HL-60 (cell line): Measurements from ENCODE around the gene SLC49A4.

ENCODE experiments used
- GABPA ChIP-seq: IDR thresholded peaks from 2 replicates; pipeline ENCODE4 v1.6.1; 2012; ENCODE audit warnings: low read depth
- POLR2AphosphoS5 ChIP-seq: IDR thresholded peaks from 2 replicates; pipeline ENCODE4 v1.6.1; 2012; ENCODE audit warnings: low read depth
- REST ChIP-seq: IDR thresholded peaks from 2 replicates; pipeline ENCODE4 v1.6.1; 2012; ENCODE audit warnings: low read depth; ENCODE audit not compliant: insufficient replicate concordance
- SPI1 ChIP-seq: IDR thresholded peaks from 2 replicates; pipeline ENCODE4 v1.6.1; 2012; ENCODE audit warnings: low read depth, mild to moderate bottlenecking, borderline replicate concordance
- TF ChIP-seq, protein P1 (sequence below): IDR thresholded peaks from one replicate; pipeline ENCODE4 v1.5.1; 2011; ENCODE audit warnings: low read length, control low read depth, inconsistent platforms; ENCODE audit not compliant: insufficient read depth

DNA sequence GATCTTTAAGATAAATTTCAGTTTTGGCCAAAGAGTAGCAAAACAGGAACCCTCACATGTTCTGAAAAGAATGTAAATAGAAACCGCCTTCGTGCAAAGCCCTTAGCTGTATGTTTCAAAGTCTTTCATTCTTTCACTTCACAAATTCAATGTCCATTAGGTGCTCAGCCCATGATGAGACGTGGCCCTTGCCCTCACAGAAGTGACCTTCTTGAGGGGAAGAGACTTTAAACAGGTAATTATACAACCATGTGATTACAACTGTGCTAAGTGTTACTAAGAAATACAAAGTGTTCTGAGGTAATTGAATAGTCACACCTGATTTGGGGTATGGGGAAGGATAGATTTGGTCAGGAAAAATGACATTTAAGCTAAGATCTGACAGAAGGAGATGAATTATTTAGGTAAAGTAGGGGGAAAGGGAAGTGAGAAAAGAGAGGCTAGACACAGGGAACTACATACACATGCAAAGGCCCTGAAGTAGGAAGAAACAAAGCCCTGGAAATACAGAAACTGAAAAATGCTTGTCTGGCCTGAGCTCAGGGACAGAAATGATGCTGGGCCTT is 20.8 kb upstream of the SLC49A4 start:
- TF ChIP-seq, protein P1, sequence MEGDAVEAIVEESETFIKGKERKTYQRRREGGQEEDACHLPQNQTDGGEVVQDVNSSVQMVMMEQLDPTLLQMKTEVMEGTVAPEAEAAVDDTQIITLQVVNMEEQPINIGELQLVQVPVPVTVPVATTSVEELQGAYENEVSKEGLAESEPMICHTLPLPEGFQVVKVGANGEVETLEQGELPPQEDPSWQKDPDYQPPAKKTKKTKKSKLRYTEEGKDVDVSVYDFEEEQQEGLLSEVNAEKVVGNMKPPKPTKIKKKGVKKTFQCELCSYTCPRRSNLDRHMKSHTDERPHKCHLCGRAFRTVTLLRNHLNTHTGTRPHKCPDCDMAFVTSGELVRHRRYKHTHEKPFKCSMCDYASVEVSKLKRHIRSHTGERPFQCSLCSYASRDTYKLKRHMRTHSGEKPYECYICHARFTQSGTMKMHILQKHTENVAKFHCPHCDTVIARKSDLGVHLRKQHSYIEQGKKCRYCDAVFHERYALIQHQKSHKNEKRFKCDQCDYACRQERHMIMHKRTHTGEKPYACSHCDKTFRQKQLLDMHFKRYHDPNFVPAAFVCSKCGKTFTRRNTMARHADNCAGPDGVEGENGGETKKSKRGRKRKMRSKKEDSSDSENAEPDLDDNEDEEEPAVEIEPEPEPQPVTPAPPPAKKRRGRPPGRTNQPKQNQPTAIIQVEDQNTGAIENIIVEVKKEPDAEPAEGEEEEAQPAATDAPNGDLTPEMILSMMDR, result no peak
- TF ChIP-seq REST, result no peak
- no peak for TF ChIP-seq GABPA
- TF ChIP-seq POLR2AphosphoS5, result no peak
- TF ChIP-seq SPI1, result peak; percentile 30; the same call in 1 of the 2 replicates
